GM20431 (cell line): ENCODE measurements around the gene FGF1.

ENCODE experiments used
- in situ Hi-C: fragments of 300-500 bp; cut with MseI, MboI; formaldehyde crosslinking; loops from one replicate; pipeline ENCODE4 v1.15.0; 2020; ENCODE audit warnings: low sequenced_read_pairs; ENCODE audit not compliant: unreplicated experiment

FGF1 gene

GRCh38 chr5:142698447-142699183 lies 12.7 kb upstream of the FGF1 start:
- in situ Hi-C loops, result no loop called here

GRCh38 chr5:142697356-142698255 lies 11.7 kb upstream of the FGF1 start:
- in situ Hi-C loops, result no loop called here

DNA sequence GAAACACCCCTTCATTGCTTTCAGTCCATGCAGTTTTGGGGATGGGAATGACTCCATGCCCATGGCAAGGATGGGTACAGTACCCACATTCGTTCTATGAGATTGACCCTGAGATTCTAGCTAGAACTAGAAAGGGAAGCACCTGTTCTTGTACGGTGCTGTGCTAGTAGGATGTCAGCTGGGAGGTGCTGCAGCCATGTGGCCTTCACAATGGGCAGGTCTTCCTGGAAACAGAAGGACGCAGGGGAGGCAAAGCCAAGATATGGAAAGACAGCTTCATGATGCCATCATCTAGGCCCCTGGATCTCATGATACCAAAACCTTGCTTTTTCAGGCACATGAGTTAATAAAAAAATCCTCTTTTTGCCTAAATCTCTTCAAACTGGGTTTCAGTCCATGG lies 10.5 kb upstream of the FGF1 start:
- in situ Hi-C loops, result no loop called here

DNA sequence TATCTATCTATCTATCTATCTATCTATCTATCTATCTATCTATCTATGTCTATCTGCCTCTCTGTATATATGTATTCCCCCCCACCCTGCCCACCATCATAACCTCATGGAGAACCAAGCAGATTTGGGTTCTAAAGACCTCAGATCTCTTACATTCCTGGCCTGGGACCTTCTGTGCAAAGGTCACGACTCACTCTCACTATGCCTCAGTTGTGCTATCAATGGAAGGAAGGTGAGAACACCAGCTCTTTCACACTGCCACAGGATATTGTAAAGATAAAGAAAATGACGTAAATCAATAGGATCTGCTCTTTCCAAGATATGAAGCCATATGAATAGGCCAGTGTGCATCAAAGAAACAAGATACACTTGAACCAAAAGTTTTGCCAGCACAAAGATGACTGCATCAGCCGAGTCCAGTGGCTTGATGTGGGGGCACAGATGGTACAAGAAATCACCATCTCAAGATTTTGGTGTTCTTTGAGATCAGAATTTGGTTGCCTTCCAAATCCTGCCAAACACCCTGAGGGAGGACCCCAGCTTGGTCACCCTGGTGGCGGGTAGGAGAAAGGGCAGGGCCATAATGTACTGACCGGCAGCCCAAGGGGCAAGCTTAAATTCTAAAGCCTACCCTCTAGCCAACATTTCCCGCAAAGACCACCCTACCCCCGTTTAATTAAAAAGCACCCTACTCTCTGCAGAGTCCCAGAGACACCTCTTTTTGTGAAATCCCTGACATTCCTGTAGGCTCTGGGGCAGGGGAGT lies 8.4 kb upstream of the FGF1 start:
- in situ Hi-C loops, result no loop called here

GRCh38 chr5:142692321-142692894 lies 6.5 kb upstream of the FGF1 start:
- in situ Hi-C loops, result no loop called here

DNA sequence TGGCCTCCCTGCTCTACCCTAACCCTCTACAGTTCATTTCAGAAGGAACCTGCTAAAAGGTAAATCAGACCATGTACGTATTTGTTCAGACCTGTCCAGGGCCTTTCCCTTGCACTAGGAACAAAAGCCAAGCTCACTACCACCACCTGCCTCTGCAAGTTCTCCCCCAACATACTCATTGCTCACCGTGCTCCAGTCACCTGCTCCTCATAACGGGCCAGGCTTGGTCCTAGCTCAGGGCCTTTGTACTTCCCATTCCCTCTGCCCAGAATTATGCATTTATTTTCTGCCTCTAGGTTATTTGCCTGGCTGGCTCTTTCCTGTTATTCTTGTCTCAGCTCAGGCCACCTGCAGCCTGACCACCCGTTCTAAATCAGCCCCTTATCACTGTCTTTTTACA lies 4.8 kb upstream of the FGF1 start:
- in situ Hi-C loops, result no loop called here

GRCh38 chr5:142689081-142689480 lies 3.2 kb upstream of the FGF1 start:
- in situ Hi-C loops, result no loop called here

DNA sequence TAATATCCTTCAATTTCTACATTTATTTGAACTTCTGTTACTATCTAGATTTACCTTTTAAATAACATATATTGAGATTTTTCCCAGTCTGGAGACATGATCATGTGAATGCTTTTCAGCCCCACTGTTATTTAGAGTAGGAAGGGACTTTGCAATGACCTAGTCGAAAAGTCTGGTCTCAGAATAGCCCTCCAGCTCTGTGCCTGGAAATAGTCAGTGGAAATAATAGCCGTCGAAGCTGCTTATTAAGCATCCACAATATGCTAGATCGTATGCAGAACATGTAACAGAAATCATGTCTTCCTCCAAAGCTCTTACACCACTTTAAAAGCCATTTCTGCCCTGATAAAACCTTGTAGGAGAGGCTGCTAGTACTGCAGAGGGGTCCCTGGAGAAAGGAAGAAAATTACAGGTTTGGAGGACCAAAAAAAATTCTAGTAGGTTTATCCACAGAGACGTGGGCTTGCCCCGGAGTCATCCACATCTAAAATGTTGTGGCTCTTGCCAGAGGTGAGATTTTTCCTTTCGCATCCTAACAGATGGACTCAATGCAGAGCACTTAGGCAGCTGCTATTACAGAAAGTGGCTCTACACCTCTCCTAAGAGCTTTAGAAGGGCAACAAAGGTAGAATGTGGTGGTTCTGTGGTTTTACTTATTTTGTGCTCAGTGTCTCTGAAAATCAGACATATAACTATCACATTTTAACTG lies 2.5 kb upstream of the FGF1 start:
- in situ Hi-C loops, result no loop called here

DNA sequence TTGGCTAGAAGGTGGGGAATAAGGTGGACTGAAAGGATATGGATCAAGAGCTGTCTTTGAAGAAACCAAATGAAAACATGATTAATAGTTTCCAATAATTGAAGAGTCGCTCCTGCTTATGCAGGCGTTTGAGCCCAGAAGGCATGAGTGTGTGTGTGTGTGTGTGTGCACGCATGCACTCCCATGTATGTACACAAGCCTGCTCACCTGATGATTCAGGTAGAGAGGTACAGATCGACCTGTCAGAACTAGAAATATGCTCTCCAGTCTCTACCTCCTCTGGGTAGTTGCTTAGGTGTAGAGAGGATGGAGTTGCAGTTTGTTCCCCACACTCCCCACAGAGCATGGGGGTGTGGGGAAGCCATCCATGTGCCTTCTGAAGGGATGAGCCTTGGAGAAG lies 1.1 kb upstream of the FGF1 start:
- in situ Hi-C loops, result no loop called here

DNA sequence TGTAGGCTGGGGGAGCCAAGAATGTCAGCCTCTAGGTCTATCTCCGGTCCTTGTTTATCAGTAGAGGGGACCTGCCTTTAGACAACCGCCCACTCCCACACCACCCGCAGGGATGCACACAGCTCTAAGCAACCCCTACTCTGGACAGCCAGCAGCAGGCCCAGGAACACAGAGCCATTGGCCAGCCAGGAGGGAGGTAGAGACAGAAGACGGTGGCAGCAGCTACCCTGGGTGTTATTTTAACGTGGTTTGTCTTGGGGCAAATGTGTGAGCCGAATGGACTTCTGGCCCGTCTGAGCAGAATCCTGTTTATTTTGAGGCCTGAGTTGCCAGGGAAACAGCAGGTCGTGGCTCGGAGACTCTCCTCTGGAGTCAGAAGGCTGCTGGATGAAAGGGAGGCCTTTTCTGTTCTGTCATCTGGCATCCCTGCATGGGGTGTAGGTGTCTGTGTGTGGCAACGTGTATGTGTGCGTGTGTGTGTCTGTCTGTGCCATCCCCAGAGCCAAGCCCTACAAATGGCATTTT lies 382 bp upstream of the FGF1 start:
- in situ Hi-C loops, result no loop called here

GRCh38 chr5:142684508-142685041 lies 1.3 kb downstream of the FGF1 start:
- in situ Hi-C loops, result no loop called here

DNA sequence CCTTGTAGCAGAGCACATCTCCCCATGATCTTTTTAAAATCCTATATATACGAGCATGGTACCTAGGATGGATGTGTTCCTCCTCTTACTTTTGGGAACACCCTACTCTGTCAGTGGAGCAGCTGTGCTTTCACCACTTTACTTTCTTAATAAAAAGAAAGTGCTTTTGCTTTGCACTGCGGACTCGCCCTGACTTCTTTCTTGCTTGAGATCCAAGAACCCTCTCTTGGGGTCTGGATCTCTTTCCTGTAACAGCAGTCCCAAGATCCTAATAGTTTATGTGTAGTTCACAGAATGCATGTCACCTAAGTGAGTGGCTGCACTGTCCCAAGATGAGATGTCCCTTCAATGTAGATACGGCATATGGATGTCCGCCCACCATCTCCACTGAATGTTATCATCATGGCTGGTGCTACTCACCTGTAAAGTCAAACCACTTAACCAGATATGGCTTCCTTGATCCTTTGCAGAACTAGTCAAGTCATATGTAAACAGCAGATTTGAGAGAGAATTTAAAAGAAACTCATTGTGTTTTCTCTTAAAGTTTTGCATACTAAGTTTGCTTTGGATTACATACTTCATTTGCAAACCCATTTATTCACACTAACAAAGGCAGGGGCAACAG lies 1.9 kb downstream of the FGF1 start:
- in situ Hi-C loops, result no loop called here

DNA sequence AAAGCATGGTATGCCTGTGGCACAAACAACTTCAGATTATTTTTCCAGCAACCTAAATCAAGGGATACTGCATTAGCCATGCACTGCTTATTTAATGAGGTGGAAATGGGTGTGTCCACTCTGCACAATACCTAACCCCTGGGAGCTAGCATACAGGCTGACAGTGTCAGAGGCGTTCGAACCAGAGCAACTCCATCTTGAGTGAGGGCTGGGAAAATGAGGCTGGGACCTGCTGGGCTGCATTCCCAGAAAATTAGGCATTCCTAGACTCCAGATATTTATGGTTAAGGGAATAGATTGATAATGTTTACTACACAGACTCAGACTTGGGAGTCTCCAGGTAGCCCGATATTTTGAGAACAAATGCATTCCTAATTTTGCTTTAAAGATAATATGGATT lies 2.8 kb downstream of the FGF1 start:
- in situ Hi-C loops, result no loop called here

DNA sequence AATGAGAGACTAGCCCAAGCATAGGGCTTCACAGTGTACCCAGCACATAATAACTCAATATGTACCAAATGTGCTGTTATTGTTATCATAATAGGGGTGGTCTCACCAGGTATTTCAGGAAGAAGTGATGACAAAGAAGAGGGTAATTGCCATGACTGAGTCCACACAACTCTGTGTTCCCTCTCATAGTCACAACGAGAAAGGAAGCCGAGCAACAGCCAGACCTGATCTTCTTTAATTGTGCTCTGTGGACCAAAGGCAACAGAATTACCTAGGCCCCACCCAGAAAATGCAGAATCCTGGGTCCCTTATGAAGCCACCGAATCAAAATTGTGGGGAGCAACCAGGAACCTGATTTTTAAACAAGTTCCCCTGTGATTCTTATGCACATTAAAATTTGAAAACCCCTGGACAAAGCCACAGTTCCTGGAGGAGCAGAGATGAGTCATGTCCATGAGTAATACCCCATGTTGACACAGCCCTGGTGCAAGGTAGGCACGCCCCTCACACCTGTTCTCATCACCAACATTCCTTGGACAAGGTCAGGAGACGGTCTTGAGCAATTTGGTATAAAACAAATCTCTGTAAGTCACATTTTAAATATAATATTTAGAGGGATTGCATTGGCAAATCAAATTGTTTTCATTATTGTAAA lies 5.2 kb downstream of the FGF1 start:
- in situ Hi-C loops, result no loop called here

DNA sequence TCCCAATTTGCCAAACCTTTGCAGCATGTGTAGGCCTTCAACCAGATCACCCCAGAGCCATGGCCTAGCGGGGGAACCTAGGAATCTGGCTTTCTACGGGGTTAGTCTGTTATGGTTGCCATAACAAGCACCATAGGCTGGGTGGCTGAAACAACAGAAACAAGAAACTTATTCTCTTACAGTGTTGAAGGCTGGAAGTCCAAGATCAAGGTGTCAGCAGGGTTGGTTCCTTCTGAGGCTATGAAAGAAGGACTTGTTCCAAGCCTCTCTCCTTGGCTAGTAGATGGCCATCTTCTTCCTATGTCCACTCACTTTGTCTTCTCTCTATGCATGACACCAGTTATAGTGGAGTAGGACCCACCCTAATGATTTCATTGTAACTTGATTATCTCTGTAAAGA lies 6.1 kb downstream of the FGF1 start:
- in situ Hi-C loops, result no loop called here

DNA sequence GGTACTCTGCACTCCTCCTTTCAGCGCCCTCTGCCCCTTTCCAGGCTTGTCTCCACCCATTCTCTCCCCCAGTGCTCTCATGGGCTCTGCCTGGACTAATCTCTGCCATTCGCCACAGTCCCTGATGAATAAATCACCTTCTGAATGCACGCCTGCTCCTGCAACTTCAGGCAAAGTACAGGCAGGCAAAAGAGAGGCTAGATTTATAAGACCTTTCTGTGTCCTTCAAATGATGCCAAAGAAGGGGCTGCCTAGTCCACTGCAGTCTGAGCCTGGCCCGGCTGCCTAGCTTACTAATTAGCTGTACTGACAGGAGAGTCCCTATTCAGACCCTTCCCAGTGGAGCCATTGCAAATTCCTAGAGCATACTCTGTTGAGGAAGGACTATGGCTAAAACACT lies 7.4 kb downstream of the FGF1 start:
- in situ Hi-C loops, result no loop called here

- in situ Hi-C loops, result no loop called here
Measured at GRCh38 chr5:142677198-142677597, 8.7 kb downstream of the FGF1 start.

DNA sequence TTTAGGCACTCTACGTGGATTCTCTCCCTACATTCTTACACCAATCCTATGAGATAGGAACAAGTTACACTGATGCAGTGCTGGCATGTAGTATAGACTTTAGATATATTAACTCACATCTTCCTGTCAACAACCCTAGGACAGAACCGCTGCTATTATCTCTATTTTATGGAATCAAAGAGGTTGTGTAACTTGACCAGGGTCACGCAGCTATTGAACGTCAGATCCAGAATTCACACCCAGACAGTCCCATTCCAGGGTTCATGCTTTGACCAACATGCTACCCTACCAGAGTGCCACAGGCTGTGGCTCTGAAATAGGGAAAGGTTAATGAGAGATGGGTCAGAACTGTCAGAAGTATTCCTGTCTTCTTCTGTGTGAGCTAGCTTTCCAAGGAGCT lies 9.6 kb downstream of the FGF1 start:
- in situ Hi-C loops, result no loop called here
